WTC11 (cell line): ENCODE measurements around the gene CLCA1. TPM values are rescaled to one million over a fixed set of nuclear protein-coding genes. Genes with fewer than 3 reads are reported as not detected.

Source experiments
- ATAC-seq: fragments of 200-7000 bp; cut with Tn5 transposase; 2 replicates; pipeline ENCODE4 v1.10.0; 2021; ENCODE audit warnings: mild to moderate bottlenecking, moderate library complexity
- CTCF ChIA-PET: fragments of 300-600 bp; sonication (Branson Sonifier 250); formaldehyde crosslinking; loops from one replicate; lab custom pipeline; 2021; ENCODE audit warnings: antibody characterized with exemption; lab: Charles Lee
- POLR2A ChIA-PET: fragments of 350-600 bp; sonication (Branson Sonifier 250); formaldehyde crosslinking; loops from one replicate; lab custom pipeline; 2021; ENCODE audit warnings: antibody characterized with exemption; lab: Charles Lee
- DNase-seq: peaks from one replicate; pipeline ENCODE4 v3.0.0; 2021; ENCODE audit warnings: low spot score
- H3K27ac Mint-ChIP-seq: 2 replicates; pipeline ENCODE4 v1.8.0; 2021; ENCODE audit warnings: mixed read lengths
- H3K27me3 Mint-ChIP-seq: 2 replicates; pipeline ENCODE4 v1.8.0; 2021; ENCODE audit warnings: low read depth, mild to moderate bottlenecking, moderate library complexity, mixed read lengths
- H3K36me3 Mint-ChIP-seq: 2 replicates; pipeline ENCODE4 v1.8.0; 2021; ENCODE audit warnings: mixed read lengths
- H3K4me1 Mint-ChIP-seq: 2 replicates; pipeline ENCODE4 v1.8.0; 2022; ENCODE audit warnings: mixed read lengths
- H3K4me3 Mint-ChIP-seq: 2 replicates; pipeline ENCODE4 v1.8.0; 2021; ENCODE audit warnings: mild to moderate bottlenecking, moderate library complexity, mixed read lengths
- H3K9me3 Mint-ChIP-seq: 2 replicates; pipeline ENCODE4 v1.8.0; 2021; ENCODE audit warnings: mixed read lengths
- ARID4B ChIP-seq: sonication (generic); formaldehyde crosslinking; IDR thresholded peaks from 2 replicates; pipeline ENCODE4 v1.8.0; 2023; ENCODE audit warnings: missing genetic modification reagents, mild to moderate bottlenecking, borderline replicate concordance
- CDX4 ChIP-seq: fragments of 250-450 bp; sonication (Bioruptor Pico); IDR thresholded peaks from 2 replicates; pipeline ENCODE4 v1.9.0; 2021; ENCODE audit warnings: moderate library complexity, mild to moderate bottlenecking, inconsistent platforms, borderline replicate concordance
- ETV6 ChIP-seq: sonication (generic); formaldehyde crosslinking; IDR thresholded peaks from 2 replicates; pipeline ENCODE4 v1.8.1; 2022; ENCODE audit warnings: mild to moderate bottlenecking, missing genetic modification reagents
- FOXJ3 ChIP-seq: sonication (generic); formaldehyde crosslinking; IDR thresholded peaks from 2 replicates; pipeline ENCODE4 v1.9.0; 2021; ENCODE audit warnings: missing genetic modification reagents, mild to moderate bottlenecking, borderline replicate concordance
- FOXP1 ChIP-seq: sonication (generic); formaldehyde crosslinking; IDR thresholded peaks from 2 replicates; pipeline ENCODE4 v1.8.0; 2022; ENCODE audit warnings: missing genetic modification reagents, mild to moderate bottlenecking, moderate library complexity, borderline replicate concordance
- FOXP4 ChIP-seq: sonication (generic); formaldehyde crosslinking; IDR thresholded peaks from 2 replicates; pipeline ENCODE4 v1.8.0; 2022; ENCODE audit warnings: mild to moderate bottlenecking, missing genetic modification reagents
- GABPB1 ChIP-seq: sonication (generic); formaldehyde crosslinking; IDR thresholded peaks from 2 replicates; pipeline ENCODE4 v1.8.1; 2023; ENCODE audit warnings: mild to moderate bottlenecking, missing genetic modification reagents
- JUN ChIP-seq: sonication (generic); formaldehyde crosslinking; IDR thresholded peaks from 2 replicates; pipeline ENCODE4 v1.8.0; 2023; ENCODE audit warnings: mild to moderate bottlenecking, missing genetic modification reagents
- MXD4 ChIP-seq: fragments of 250-450 bp; sonication (Bioruptor Pico); IDR thresholded peaks from 2 replicates; pipeline ENCODE4 v1.8.0; 2021; ENCODE audit warnings: mild to moderate bottlenecking, moderate library complexity, borderline replicate concordance
- NFE2L1 ChIP-seq: sonication (generic); formaldehyde crosslinking; IDR thresholded peaks from 2 replicates; pipeline ENCODE4 v1.8.1; 2023; ENCODE audit warnings: missing genetic modification reagents
- RORB ChIP-seq: fragments of 250-450 bp; sonication (Bioruptor Pico); IDR thresholded peaks from 2 replicates; pipeline ENCODE4 v1.9.0; 2021; ENCODE audit warnings: mild to moderate bottlenecking
- SMAD4 ChIP-seq: sonication (generic); formaldehyde crosslinking; IDR thresholded peaks from 2 replicates; pipeline ENCODE4 v1.8.0; 2022; ENCODE audit warnings: mild to moderate bottlenecking, missing genetic modification reagents
- TEAD1 ChIP-seq: sonication (generic); formaldehyde crosslinking; IDR thresholded peaks from 2 replicates; pipeline ENCODE4 v1.8.0; 2022; ENCODE audit warnings: mild to moderate bottlenecking, missing genetic modification reagents
- ZNF121 ChIP-seq: sonication (generic); formaldehyde crosslinking; IDR thresholded peaks from 2 replicates; pipeline ENCODE4 v1.8.0; 2023; ENCODE audit warnings: missing genetic modification reagents
- ZNF138 ChIP-seq: sonication (generic); formaldehyde crosslinking; conservative IDR thresholded peaks from 2 replicates; pipeline ENCODE4 v1.8.1; 2022; ENCODE audit warnings: mild to moderate bottlenecking, moderate library complexity, missing genetic modification reagents
- ZNF416 ChIP-seq: fragments of 250-450 bp; sonication (Bioruptor Pico); IDR thresholded peaks from 2 replicates; pipeline ENCODE4 v1.9.0; 2021; ENCODE audit warnings: mild to moderate bottlenecking, inconsistent platforms
- total RNA-seq: library from RNA; stranded (reverse); gene quantifications from 3 replicates; pipeline ENCODE4 v1.2.3, GENCODE V29; 2021
- TF ChIP-seq, protein P1 (sequence below): sonication (generic); formaldehyde crosslinking; conservative IDR thresholded peaks from 2 replicates; pipeline ENCODE4 v1.8.1; 2023; ENCODE audit warnings: mild to moderate bottlenecking, low read depth, missing genetic modification reagents, moderate library complexity
- TF ChIP-seq, protein P2 (sequence below): sonication (generic); formaldehyde crosslinking; IDR thresholded peaks from 2 replicates; pipeline ENCODE4 v1.8.1; 2022; ENCODE audit warnings: low read depth, mild to moderate bottlenecking, moderate library complexity, missing genetic modification reagents, borderline replicate concordance

The CLCA1 gene
- total RNA-seq, 1 experiment from 2014 or later, result 0.11 TPM

DNA sequence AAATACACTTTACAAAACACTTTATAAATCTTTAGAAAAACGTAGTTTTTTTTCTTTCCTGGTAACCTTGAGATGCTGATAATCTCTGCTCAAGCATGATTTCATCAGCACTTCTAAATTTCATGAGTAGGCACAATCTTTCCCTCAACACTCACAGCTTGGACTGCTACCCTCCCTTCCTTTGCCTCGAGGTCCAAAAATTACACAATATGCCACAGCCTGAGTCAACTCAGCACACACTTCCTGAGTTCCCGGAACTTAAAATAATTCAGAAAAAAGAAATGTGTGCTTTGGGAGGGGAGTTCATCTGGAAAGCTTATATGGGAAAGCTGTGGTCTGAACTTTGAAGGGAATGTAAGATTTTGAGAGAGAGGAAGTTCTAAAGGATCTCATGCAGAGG is 38.9 kb upstream of the CLCA1 start (continued):
- TF ChIP-seq, protein P1, sequence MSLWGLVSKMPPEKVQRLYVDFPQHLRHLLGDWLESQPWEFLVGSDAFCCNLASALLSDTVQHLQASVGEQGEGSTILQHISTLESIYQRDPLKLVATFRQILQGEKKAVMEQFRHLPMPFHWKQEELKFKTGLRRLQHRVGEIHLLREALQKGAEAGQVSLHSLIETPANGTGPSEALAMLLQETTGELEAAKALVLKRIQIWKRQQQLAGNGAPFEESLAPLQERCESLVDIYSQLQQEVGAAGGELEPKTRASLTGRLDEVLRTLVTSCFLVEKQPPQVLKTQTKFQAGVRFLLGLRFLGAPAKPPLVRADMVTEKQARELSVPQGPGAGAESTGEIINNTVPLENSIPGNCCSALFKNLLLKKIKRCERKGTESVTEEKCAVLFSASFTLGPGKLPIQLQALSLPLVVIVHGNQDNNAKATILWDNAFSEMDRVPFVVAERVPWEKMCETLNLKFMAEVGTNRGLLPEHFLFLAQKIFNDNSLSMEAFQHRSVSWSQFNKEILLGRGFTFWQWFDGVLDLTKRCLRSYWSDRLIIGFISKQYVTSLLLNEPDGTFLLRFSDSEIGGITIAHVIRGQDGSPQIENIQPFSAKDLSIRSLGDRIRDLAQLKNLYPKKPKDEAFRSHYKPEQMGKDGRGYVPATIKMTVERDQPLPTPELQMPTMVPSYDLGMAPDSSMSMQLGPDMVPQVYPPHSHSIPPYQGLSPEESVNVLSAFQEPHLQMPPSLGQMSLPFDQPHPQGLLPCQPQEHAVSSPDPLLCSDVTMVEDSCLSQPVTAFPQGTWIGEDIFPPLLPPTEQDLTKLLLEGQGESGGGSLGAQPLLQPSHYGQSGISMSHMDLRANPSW (CRISPR knock-in tag), result no peak
- no peak for TF ChIP-seq ARID4B (CRISPR knock-in tag)

GRCh38 chr1:86430376-86430775 is 38.4 kb upstream of the CLCA1 start:
- H3K27ac Mint-ChIP-seq, result no peak overlapping the region
- H3K4me1 Mint-ChIP-seq, result no peaks in the 10 kb centered on the region
- TF ChIP-seq NFE2L1 (CRISPR knock-in tag), result no peak
- no peak for TF ChIP-seq ZNF121
- no peak for TF ChIP-seq ETV6
- TF ChIP-seq CDX4, result no peak
- no peak for TF ChIP-seq ARID4B (CRISPR knock-in tag)
- no peak for TF ChIP-seq JUN (CRISPR knock-in tag)
- TF ChIP-seq FOXP1, result no peak
- no peak for TF ChIP-seq SMAD4
- no peak for TF ChIP-seq FOXP4
- TF ChIP-seq ZNF138 (CRISPR knock-in tag), result no peak
- TF ChIP-seq RORB (CRISPR knock-in tag), result no peak
- TF ChIP-seq ZNF416 (CRISPR knock-in tag), result no peak
- TF ChIP-seq MXD4 (CRISPR knock-in tag), result no peak
- no peak for TF ChIP-seq TEAD1 (CRISPR knock-in tag)
- TF ChIP-seq GABPB1 (CRISPR knock-in tag), result no peak
- TF ChIP-seq FOXJ3 (CRISPR knock-in tag), result no peak
- TF ChIP-seq, protein P2, sequence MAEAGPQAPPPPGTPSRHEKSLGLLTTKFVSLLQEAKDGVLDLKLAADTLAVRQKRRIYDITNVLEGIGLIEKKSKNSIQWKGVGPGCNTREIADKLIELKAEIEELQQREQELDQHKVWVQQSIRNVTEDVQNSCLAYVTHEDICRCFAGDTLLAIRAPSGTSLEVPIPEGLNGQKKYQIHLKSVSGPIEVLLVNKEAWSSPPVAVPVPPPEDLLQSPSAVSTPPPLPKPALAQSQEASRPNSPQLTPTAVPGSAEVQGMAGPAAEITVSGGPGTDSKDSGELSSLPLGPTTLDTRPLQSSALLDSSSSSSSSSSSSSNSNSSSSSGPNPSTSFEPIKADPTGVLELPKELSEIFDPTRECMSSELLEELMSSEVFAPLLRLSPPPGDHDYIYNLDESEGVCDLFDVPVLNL (CRISPR knock-in tag), result no peak
- H3K9me3 Mint-ChIP-seq, result no peaks in the 10 kb centered on the region
- DNase-seq (no peak), ATAC-seq (no peak)
- H3K4me3 Mint-ChIP-seq, result no peak overlapping the region
- POLR2A ChIA-PET, result interaction anchor here (1.3 kb wide), 1 partner anchor 34 kb away, joined by 3 read pairs; the partner anchor contains the start of gene ODF2L
- no peaks in the 10 kb centered on the region for H3K27me3 Mint-ChIP-seq
- CTCF ChIA-PET, result interaction anchor here (1.3 kb wide), 1 partner anchor 50 kb away, joined by 3 read pairs; no protein-coding TSS in a partner anchor
- no peaks in the 10 kb centered on the region for H3K36me3 Mint-ChIP-seq
